LNCAP (cell line): ENCODE measurements around the gene MEPCE.

Experiments
- CTCF ChIP-seq: fragments of 450-650 bp; IDR thresholded peaks from 2 replicates; pipeline ENCODE4 v1.5.1; 2017; ENCODE audit warnings: mild to moderate bottlenecking

The MEPCE gene, protein sequence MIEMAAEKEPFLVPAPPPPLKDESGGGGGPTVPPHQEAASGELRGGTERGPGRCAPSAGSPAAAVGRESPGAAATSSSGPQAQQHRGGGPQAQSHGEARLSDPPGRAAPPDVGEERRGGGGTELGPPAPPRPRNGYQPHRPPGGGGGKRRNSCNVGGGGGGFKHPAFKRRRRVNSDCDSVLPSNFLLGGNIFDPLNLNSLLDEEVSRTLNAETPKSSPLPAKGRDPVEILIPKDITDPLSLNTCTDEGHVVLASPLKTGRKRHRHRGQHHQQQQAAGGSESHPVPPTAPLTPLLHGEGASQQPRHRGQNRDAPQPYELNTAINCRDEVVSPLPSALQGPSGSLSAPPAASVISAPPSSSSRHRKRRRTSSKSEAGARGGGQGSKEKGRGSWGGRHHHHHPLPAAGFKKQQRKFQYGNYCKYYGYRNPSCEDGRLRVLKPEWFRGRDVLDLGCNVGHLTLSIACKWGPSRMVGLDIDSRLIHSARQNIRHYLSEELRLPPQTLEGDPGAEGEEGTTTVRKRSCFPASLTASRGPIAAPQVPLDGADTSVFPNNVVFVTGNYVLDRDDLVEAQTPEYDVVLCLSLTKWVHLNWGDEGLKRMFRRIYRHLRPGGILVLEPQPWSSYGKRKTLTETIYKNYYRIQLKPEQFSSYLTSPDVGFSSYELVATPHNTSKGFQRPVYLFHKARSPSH

DNA sequence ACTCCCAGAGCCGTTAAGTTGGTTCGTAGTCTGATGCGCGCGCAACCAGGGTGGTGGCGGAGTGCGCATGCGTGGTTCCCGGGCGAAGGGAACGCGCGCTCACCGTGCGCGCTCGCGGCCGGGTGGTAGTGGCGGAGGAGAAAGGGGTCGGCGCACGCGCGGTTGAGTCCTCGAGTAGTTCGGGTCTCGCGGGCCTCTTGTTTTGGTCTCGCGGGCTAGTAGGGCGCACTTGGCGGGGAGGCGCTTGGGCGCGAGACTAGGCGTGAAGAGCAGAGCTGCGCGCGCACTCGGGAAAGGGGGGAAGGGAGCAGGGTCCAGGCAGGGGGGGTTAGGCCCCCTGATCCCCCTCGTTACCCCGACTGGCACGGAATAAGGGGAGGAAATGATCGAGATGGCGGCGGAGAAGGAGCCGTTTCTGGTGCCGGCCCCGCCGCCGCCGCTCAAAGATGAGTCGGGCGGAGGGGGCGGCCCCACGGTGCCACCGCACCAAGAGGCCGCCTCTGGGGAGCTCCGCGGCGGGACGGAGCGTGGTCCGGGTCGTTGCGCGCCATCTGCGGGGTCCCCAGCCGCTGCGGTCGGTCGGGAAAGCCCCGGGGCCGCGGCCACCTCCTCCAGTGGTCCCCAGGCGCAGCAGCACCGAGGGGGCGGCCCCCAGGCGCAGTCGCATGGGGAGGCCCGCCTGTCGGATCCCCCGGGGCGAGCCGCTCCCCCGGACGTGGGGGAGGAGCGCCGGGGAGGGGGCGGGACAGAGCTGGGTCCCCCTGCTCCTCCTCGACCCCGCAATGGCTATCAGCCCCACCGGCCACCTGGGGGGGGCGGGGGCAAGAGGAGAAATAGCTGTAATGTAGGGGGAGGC, at the start of gene MEPCE:
Gene MEPCE (plus strand): TSS at position 195 of the 856 bp plus-strand sequence. CDS start 188 bp downstream, at position 383.
- no peak for TF ChIP-seq CTCF

DNA sequence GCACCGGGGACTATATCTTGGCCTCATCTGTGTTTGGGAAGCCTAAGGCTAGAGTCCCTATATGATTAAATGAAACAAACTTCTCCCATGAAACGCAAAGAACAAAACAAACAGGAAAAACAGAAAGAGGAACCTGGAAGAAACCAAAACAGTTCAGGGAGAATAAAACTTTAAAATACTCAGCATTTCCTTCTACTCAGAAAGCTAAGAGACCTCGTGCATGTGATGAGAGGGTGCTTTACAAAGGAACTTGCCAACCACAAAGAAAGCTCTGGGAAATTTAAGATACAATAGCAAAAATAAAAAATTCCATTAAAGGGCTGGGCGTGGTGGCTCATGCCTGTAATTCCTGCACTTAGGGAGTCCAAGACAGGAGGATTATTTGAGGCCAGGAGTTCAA, 49.4 kb upstream of the MEPCE start:
- no peak for TF ChIP-seq CTCF

- TF ChIP-seq CTCF, result no peak
These were observed 44.9 kb upstream of the MEPCE start for GRCh38 chr7:100384628-100385294.

DNA sequence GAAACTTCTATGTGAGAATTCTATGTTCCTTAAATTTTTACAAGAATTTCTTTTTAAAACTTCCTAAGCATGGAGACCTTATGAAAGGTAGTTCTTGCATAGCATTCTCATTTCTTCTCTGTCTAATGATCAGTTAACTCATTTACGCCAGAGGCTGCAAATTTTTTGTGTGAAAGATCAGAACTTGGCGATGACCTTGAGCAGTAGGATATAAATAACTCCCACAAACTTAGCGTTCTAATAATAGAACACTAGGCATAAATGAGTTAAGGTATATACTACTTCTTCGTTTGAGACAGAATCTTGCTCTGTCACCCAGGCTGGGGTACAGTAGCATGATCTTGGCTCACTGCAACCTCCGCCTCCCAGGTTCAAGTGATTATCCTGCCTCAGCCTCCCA, 42.7 kb upstream of the MEPCE start:
- TF ChIP-seq CTCF, result no peak

- TF ChIP-seq CTCF, result no peak
These were observed 41.9 kb upstream of the MEPCE start for GRCh38 chr7:100387695-100388094.

DNA sequence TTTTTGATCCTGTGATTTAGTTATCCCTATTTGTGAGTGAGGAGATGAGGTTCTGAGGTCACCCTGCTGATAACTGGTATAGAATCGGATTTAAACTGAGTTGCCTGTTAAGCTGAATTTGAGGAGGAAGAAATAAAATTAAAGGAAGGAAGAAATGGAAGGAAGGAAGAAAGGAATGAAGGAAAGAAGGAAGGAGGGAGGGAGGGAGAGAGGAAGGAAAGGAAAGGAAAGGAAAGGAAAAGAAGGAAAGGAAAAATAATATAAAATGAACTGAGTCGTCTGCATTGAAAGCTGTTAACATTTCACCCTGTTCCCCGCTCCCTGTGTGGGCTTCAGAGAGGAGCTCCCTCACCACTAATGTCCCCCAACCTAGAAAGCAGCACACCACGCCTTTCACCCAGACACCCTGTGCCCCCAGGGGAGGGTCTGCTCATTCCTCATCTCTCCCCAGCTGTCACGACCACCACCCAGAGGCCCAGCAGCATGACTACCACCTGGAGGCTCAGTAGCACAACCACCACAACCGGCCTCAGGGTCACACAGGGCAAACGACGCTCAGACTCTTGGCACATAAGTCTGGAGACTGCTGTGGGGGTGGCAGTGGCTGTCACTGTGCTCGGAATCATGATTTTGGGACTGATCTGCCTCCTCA, 40.1 kb upstream of the MEPCE start:
- TF ChIP-seq CTCF, result no peak
